Thyroid gland (tissue), 4 donors: ENCODE results near the gene GPN2. TPM values are rescaled to one million over a fixed set of nuclear protein-coding genes. Genes with fewer than 3 reads are reported as not detected.

Experiments used
- DNase-seq, 2 donors: peaks; one replicate each; pipeline ENCODE4 v3.0.0-alpha.2; 2019
- H3K27ac ChIP-seq, 3 donors: fragments of 200-600 bp; sonication (generic); 1 replicate in 2 of 3; 2 replicates in 1 of 3; pipeline ENCODE4 v1.5.1; 2016 to 2019; ENCODE audit warnings: mild to moderate bottlenecking in 1 of 3, moderate library complexity in 1 of 3
- H3K27me3 ChIP-seq: fragments of 200-600 bp; sonication (generic); one replicate; pipeline ENCODE4 v1.5.1; 2019
- H3K36me3 ChIP-seq, 2 donors: fragments of 200-600 bp; sonication (generic); one replicate each; pipeline ENCODE4 v1.5.1; 2016 to 2019
- H3K4me1 ChIP-seq, 2 donors: fragments of 200-600 bp; sonication (generic); one replicate each; pipeline ENCODE4 v1.5.1; 2017 to 2019
- H3K4me3 ChIP-seq, 3 donors: fragments of 200-600 bp; sonication (generic); replicated peaks in 1 of 3; 1 replicate in 2 of 3; 2 replicates in 1 of 3; pipeline ENCODE4 v1.5.1; 2016; ENCODE audit warnings: mild to moderate bottlenecking in 1 of 3
- H3K9me3 ChIP-seq: fragments of 200-600 bp; sonication (generic); one replicate; pipeline ENCODE4 v1.5.1; 2017
- POLR2A ChIP-seq, 2 donors: fragments of 450-650 bp; IDR thresholded peaks; one replicate each; pipeline ENCODE4 v1.6.1; 2017; ENCODE audit warnings: antibody characterized with exemption in 2 of 2, mild to moderate bottlenecking in 2 of 2, moderate library complexity in 1 of 2
- WGBS, 2 donors: methylation state at CpG; one replicate each; pipeline ENCODE4 v1.1.5; 2017; 5-methylcytosine and 5-hydroxymethylcytosine counted together
- intact Hi-C: fragments of 100-400 bp; cut with DNase I; formaldehyde crosslinking; loops from one replicate; pipeline ENCODE4 v1.15.1; 2023
- total RNA-seq, 4 donors: library from RNA; depleted of rRNA; stranded (reverse); fragments of >200 nt; gene quantifications; one replicate each; pipeline ENCODE4 v1.2.3, GENCODE V29; 2016
- TF ChIP-seq, protein P1 (sequence below), 6 experiments: fragments of 200-600 bp in 3 of 6; fragments of 450-650 bp in 3 of 6; sonication (generic) in 3 of 6; IDR thresholded peaks; one replicate each; pipeline ENCODE4 v1.5.1; 2016 to 2019; ENCODE audit warnings: antibody characterized with exemption in 6 of 6, mild to moderate bottlenecking in 2 of 6, inconsistent platforms in 1 of 6, moderate library complexity in 1 of 6

The GPN2 gene
- total RNA-seq, 4 donors from 2014 or later, result 14.3 to 18.8 (median 16.4) TPM

DNA sequence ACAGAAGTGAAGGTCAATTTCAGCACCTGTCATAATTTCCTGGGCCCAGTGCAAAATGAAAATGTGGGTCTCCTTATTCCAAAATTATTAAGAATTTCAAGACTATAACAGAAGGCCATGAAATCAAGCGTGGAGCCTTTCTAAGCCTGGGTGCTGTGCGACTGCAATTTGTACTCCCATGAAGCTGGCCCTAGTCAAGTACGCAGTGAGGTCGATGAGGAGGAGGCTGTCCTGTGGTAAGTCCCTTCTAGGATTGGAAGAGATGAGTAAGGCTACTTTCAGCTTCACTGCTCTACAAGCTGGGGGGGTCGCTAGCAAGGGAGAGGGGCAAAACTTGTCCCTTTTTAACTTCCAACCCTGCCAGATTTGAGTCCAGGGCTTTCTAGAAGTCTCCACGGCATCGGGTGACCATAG, 31.1 kb upstream of the GPN2 start:
- H3K9me3 ChIP-seq, result no peaks in the 10 kb centered on the region
- no peak for DNase-seq
- H3K4me1 ChIP-seq, result peaks cover 13 to 19% of the 10 kb centered on the region in 2 donors
- 22 to 24% methylated on average over 7 of the region's 7 CpGs for WGBS, 2 donors
- peaks cover 16 to 21% of the 10 kb centered on the region in 2 donors for H3K36me3 ChIP-seq
- TF ChIP-seq, protein P1, sequence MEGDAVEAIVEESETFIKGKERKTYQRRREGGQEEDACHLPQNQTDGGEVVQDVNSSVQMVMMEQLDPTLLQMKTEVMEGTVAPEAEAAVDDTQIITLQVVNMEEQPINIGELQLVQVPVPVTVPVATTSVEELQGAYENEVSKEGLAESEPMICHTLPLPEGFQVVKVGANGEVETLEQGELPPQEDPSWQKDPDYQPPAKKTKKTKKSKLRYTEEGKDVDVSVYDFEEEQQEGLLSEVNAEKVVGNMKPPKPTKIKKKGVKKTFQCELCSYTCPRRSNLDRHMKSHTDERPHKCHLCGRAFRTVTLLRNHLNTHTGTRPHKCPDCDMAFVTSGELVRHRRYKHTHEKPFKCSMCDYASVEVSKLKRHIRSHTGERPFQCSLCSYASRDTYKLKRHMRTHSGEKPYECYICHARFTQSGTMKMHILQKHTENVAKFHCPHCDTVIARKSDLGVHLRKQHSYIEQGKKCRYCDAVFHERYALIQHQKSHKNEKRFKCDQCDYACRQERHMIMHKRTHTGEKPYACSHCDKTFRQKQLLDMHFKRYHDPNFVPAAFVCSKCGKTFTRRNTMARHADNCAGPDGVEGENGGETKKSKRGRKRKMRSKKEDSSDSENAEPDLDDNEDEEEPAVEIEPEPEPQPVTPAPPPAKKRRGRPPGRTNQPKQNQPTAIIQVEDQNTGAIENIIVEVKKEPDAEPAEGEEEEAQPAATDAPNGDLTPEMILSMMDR (IDR thresholded peaks at IDR 0.05), result no peak
- TF ChIP-seq POLR2A (IDR thresholded peaks at IDR 0.05), result no peak
- intact Hi-C loops, result no loop called here
- H3K27me3 ChIP-seq, result no peaks in the 10 kb centered on the region
- peak overlapping the region; percentile 7 to 100 (median 93) for H3K27ac ChIP-seq
- peak overlapping the region in 1 of 3 donors; percentile 79 for H3K4me3 ChIP-seq

DNA sequence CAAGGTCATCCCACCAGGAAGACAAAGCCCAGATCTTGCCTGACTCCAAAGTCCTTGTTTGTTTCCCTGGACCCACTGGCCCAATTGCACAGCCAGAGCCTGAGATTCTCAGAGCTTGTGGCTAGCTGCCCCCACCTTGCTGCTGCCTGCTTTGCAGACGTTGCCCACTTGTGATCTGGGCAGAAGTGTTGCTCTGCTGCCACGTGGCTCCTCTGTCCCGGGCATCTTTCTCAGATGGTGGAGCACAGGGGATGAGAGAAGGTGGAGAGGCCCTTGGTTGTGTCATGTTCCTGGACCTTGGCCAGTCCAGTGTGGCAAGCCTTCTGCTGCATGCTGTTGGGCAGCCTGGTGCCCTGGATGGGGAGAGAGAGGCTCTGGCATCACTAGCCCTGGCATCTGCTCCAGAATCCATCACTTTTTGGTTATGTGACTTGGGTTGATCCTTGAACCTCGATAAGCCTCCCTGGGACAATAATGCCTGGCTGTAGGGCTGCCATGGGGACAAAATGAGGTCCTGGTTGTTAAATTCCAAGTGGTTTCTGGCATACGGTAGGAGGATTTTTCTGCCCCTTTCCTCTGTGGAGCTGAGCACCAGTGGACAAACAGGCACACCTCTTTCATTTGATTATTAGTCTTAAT, 25.2 kb upstream of the GPN2 start:
- Histone ChIP-seq H3K27me3 (no peaks in the 10 kb centered on the region), H3K4me1 (peaks cover 7 to 11% of the 10 kb centered on the region in 2 donors), H3K9me3 (no peaks in the 10 kb centered on the region), H3K27ac (no peak overlapping the region), H3K36me3 (no peaks in the 10 kb centered on the region), H3K4me3 (no peak overlapping the region)
- TF ChIP-seq POLR2A (IDR thresholded peaks at IDR 0.05), result no peak
- TF ChIP-seq, protein P1 (IDR thresholded peaks at IDR 0.05), result no peak
- intact Hi-C loops, result no loop called here
- DNase-seq, result peak; percentile 40 to 62
- WGBS, 2 donors, result 32 to 52% methylated on average over 5 of the region's 5 CpGs

DNA sequence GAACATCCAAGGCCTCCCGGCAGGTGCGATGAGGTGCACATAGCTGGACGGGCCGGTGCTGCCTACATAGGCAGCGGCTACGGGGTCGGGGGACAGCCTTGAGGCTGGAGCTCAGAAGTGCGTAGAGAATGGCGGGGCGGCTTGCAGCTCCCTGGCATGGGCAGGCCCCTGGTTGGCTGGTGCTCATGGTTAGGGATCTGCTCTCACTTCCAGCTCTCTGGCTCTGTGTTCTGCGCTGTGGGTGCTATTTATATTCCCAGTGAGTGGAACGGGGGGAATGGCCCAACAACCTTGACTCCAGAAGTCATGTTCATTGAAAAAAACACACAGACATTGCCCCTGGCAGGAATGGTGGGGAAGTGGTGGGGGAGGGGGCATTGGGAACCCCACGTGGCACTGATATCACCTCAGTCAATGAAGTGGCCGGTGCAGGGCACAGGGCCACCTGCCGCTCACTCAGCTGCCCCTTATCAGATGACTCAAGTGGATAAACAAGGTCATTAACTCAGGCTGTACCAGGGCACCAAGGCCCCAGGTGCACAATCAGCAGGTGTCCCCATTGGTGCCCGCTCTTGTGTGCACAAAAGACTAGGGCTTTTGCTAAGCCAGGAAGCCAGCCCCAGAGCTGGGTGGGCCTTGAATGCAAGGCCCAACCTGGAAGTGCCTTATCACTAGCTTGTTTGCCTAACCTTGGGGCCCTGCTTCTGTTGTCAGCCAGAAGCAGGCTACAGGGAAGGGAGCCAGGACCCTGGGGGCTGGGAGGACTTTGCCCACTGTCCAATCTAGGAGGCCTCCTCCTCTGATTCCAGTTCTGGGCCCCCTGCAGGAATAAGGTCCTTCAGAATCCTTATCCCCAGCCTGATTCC, 23.9 kb upstream of the GPN2 start, which contains the start of gene NR0B2:
TSS of gene NR0B2 (minus strand) at position 222 of the 866 bp plus-strand sequence. CDS start at position 187, 35 bp downstream.
- intact Hi-C loops, result no loop called here
- Histone ChIP-seq H3K36me3 (no peaks in the 10 kb centered on the region), H3K9me3 (no peaks in the 10 kb centered on the region), H3K4me3 (no peak within 1 kb of the TSS), H3K27ac (peak within 1 kb of the TSS; percentile 64 to 80 (median 74)), H3K27me3 (no peaks in the 10 kb centered on the region), H3K4me1 (peaks cover 7 to 11% of the 10 kb centered on the region in 2 donors)
- WGBS, 2 donors, result 43 to 74% methylated on average over 7 to 16 of the region's 16 CpGs
- peak; percentile 80 to 83 for DNase-seq
- TF ChIP-seq, protein P1 (IDR thresholded peaks at IDR 0.05), result no peak
- TF ChIP-seq POLR2A (IDR thresholded peaks at IDR 0.05), result no peak

DNA sequence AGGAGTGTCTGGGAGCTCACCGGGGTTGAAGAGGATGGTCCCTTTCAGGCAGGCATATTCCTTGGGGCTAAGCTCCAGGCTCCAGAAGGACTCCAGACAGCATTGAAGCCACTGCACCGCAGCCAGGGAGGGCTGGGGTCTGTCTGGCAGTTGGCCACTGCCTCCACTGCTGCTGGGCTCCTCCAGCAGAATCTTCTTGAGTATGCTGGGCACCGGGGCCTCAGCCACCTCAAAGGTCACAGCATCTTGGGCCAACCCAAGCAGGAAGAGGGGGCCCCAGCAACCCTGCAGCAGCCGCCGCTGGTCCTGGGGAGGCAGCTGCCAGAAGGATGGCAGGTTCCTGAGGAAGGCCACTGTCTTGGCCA, 23.3 kb upstream of the GPN2 start:
- peaks cover 7 to 11% of the 10 kb centered on the region in 2 donors for H3K4me1 ChIP-seq
- TF ChIP-seq POLR2A (IDR thresholded peaks at IDR 0.05), result no peak
- TF ChIP-seq, protein P1 (IDR thresholded peaks at IDR 0.05), result no peak
- H3K9me3 ChIP-seq, result no peaks in the 10 kb centered on the region
- WGBS, 2 donors, result 80% methylated on average over 1 to 3 of the region's 5 CpGs
- no peak for DNase-seq
- intact Hi-C loops, result no loop called here
- H3K27me3 ChIP-seq, result no peaks in the 10 kb centered on the region
- no peak overlapping the region for H3K4me3 ChIP-seq
- H3K36me3 ChIP-seq, result no peaks in the 10 kb centered on the region
- peak overlapping the region; percentile 62 to 74 (median 64) for H3K27ac ChIP-seq

DNA sequence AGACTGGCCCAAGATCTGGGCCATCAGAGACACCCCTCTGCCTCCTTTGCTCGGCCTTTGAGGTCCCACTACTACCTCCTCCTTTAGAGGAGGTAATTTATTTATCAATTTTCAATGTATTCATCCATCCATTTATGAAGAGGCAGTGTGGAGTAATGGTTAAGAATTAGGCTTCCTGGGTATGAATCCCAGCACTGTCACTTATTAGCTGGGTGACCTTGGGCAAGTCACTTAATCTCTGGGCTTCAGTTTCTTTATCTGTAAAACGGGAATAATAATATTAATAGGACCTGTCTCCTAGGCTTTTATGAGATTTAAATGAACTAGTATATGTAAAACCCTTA, 22.0 kb upstream of the GPN2 start:
- intact Hi-C loops, result no loop called here
- no peaks in the 10 kb centered on the region for H3K36me3 ChIP-seq
- 54 to 62% methylated on average over 2 of the region's 2 CpGs for WGBS, 2 donors
- TF ChIP-seq, protein P1 (IDR thresholded peaks at IDR 0.05), result no peak
- no peak for TF ChIP-seq POLR2A (IDR thresholded peaks at IDR 0.05)
- H3K27me3 ChIP-seq, result no peaks in the 10 kb centered on the region
- H3K27ac ChIP-seq, result no peak overlapping the region
- no peak for DNase-seq
- H3K9me3 ChIP-seq, result no peaks in the 10 kb centered on the region
- H3K4me3 ChIP-seq, result no peak overlapping the region
- peaks cover 7 to 11% of the 10 kb centered on the region in 2 donors for H3K4me1 ChIP-seq
